DMS79 treated with DMSO at 0.1 percent for 48 hours (cell line): Measurements from ENCODE around the gene PAK1IP1.
"Not testable (repeated sequence)": the region's sequence is repeated elsewhere in the genome, so short reads cannot be mapped to it uniquely, and the experiment has no call there.

ENCODE experiments used
- DNase-seq: peaks from one replicate; lab custom pipeline; 2025; lab: John Stamatoyannopoulos, UW

The PAK1IP1 gene

GRCh38 chr6:10692965-10693538 is 1.7 kb upstream of the PAK1IP1 start:
- no peak for DNase-seq

GRCh38 chr6:10695086-10695657 is 400 bp downstream of the PAK1IP1 start:
- DNase-seq = no peak

GRCh38 chr6:10696655-10697054 is 1.9 kb downstream of the PAK1IP1 start:
- no peak for DNase-seq

- no peak for DNase-seq
Observed at GRCh38 chr6:10713962-10714361, 19.2 kb downstream of the PAK1IP1 start.

GRCh38 chr6:10719296-10719963 is 24.7 kb downstream of the PAK1IP1 start:
- no peak for DNase-seq

GRCh38 chr6:10719964-10720264 is 25.1 kb downstream of the PAK1IP1 start:
- no peak for DNase-seq

GRCh38 chr6:10720265-10720959 is 25.6 kb downstream of the PAK1IP1 start:
- peak; percentile 18 for DNase-seq

- DNase-seq = not testable (repeated sequence)
Observed at GRCh38 chr6:10720960-10721849, 26.4 kb downstream of the PAK1IP1 start.

- DNase-seq = no peak
Observed at GRCh38 chr6:10721850-10722569, 27.2 kb downstream of the PAK1IP1 start.

- DNase-seq = peak; percentile 47
Observed at GRCh38 chr6:10722570-10722819, 27.7 kb downstream of the PAK1IP1 start.

- DNase-seq = peak; percentile 72
Observed at GRCh38 chr6:10722820-10723566, 28.2 kb downstream of the PAK1IP1 start, which contains the start of gene TMEM14C. TSS of gene TMEM14C (plus strand) at chr6:10723070. CDS start at chr6:10724614, 1,544 bp downstream.

- DNase-seq = no peak
Observed at GRCh38 chr6:10723567-10723881, 28.8 kb downstream of the PAK1IP1 start.

GRCh38 chr6:10725044-10725443 is 30.3 kb downstream of the PAK1IP1 start:
- DNase-seq = no peak

GRCh38 chr6:10725716-10726115 is 30.9 kb downstream of the PAK1IP1 start:
- DNase-seq = no peak

GRCh38 chr6:10730254-10730653 is 35.5 kb downstream of the PAK1IP1 start:
- DNase-seq = no peak

- peak; percentile 54 for DNase-seq
Observed at GRCh38 chr6:10733151-10733715, 38.5 kb downstream of the PAK1IP1 start.

- DNase-seq = no peak
Observed at GRCh38 chr6:10733863-10734262, 39.1 kb downstream of the PAK1IP1 start.

- no peak for DNase-seq
Observed at GRCh38 chr6:10736731-10737130, 42.0 kb downstream of the PAK1IP1 start.

- no peak for DNase-seq
Observed at GRCh38 chr6:10740061-10740460, 45.3 kb downstream of the PAK1IP1 start.

- DNase-seq = not testable (repeated sequence)
Observed at GRCh38 chr6:10741643-10742042, 46.9 kb downstream of the PAK1IP1 start.

- no peak for DNase-seq
Observed at GRCh38 chr6:10742251-10742650, 47.5 kb downstream of the PAK1IP1 start.
